ENCODE data around the gene CLDN5.

CLDN5 gene

DNA sequence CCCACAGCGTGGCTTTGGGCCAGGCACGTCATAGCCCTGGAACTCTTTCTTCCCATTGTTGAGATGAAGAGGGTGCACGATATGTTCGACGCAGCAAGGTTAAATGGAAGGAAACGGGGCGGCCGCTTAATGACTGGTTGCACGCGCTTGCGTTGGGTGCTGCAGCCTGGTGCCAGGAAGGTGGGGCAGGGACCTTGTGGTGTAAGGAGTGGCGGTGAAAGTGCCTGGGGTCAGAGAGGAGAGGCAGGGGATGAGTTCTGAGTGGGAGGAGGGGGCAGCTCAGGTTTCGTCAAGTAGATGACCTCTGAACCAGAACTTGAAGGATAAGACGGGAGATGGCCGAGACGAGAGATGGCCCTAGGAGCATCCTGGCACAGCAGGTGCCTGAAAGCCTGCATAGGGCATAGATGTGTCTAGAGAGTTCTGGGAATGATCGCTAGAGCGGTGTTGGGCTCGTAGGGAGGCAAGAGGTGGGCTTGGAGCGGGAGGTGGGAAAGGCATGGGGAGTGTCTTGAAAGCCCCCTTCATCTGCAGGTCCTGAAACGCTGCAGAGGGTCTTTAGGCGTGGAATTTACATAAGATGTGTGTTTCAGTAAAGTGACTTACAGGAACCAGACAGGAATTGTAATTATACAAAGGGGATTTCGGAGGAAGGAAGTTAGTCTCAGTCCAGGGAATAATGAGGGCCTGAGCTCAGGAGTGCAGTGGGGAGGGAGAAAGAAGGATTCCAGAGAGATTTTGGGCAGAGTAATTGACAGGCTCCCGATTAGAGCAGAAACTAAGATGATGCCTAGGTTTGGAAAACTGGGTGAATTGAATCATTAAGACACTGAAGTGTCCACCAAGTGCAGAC, 43.2 kb upstream of the CLDN5 start:
- DNase-seq (ENCODE audit: low read depth), result no peak
- TF ChIP-seq CTCF (conservative IDR thresholded peaks at IDR 0.05; ENCODE audit: low read depth, low read length), result no peak
- no peak overlapping the region for H3K4me3 ChIP-seq (ENCODE audit: low read depth, low read length)

DNA sequence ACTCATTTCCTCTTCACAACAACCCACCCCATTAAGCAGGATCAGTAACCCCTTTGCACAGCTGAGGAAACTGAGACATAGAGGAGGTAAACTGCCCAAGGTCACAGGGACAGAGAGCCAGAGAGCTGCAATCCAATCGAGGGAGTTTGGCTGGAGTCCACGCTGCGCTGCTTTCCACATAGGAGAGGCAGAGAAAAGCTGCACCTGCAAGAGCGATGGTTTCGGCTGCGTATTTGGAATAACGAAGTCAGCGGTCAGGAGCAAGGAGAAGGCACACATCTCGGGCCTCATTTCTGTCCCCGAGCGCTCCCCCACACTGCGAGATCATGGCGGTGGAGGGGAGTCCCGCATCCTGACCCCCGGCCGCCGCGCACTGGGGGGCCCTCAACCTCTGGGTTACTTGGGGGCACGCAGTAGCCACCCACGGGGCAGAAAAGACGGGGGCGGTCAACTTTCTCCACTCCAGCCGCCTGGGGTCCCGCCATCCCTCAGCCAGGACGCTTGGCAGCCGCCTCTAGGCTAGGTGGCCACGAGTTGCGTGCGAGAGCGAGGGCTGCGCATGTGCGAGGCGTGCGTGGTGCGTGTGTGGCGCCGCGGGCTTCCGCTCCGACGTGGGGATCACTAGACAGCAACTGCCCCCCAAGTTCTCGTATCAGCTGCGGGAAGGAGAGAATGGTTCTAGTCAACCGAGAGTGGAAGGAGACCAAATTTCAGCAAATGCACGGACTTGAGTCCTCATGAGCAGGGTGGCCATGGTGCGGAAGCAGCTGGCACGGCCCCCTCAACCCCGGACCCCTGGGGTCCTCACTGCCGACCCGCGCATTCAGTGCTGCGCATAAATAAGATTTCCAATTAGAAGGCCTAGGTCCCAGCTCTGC, 42.3 kb upstream of the CLDN5 start:
- no peak overlapping the region for H3K4me3 ChIP-seq (ENCODE audit: low read depth, low read length)
- DNase-seq (ENCODE audit: low read depth), result no peak
- no peak for TF ChIP-seq CTCF (conservative IDR thresholded peaks at IDR 0.05; ENCODE audit: low read depth, low read length)

DNA sequence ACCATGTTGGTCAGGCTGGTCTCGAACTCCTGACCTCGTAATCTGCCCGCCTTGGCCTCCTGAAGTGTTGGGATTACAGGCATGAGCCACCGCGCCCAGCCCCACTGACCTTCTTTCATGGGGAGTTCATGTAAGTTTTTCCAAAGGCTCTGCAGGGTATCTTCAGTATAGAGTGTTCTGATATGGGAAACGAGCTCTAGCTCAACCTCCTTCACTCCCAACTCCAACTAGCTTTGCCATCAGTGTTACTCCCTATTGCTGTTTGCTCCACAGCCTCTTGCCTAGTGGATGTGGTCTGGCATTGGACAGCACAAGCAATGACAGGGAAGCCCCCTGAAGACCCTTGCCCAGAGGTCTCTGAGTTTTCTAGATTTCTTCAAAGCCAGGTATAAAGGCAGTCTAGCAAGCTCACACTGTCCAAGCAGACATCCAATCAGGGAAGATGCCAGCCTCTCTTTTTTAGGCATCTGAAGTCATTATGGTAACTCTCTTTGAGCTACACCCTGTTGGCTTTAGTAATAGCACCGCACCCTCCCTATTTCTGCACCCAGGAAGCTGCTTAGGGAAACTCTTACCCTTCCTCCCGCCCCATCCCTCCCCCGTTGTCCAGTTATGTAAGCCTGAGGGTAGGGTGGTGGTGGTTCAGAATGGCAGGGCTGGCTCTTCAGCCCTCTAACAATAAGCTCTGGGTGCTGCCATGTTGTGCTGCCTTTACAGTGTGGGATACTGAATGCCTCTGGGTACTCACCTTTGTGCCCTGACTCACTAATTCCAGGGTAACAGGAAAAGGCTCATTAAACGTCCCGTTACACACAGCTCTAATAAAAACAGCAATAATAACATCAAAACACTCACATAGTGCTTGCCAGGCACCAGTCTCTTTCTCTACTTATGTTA, 41.4 kb upstream of the CLDN5 start:
- DNase-seq (ENCODE audit: low read depth), result no peak
- H3K4me3 ChIP-seq (ENCODE audit: low read depth, low read length), result no peak overlapping the region
- no peak for TF ChIP-seq CTCF (conservative IDR thresholded peaks at IDR 0.05; ENCODE audit: low read depth, low read length)

- TF ChIP-seq CTCF (conservative IDR thresholded peaks at IDR 0.05; ENCODE audit: low read depth, low read length), result no peak
- DNase-seq (ENCODE audit: low read depth), result no peak
- H3K4me3 ChIP-seq (ENCODE audit: low read depth, low read length), result no peak overlapping the region
These were observed 35.7 kb upstream of the CLDN5 start for GRCh38 chr22:19559956-19560355.

- no peak for DNase-seq (ENCODE audit: low read depth)
- no peak for TF ChIP-seq CTCF (conservative IDR thresholded peaks at IDR 0.05; ENCODE audit: low read depth, low read length)
These were observed 35.2 kb upstream of the CLDN5 start for GRCh38 chr22:19559324-19559811.

GRCh38 chr22:19556963-19557545, 32.8 kb upstream of the CLDN5 start:
- no peak overlapping the region for H3K4me3 ChIP-seq (ENCODE audit: low read depth, low read length)
- TF ChIP-seq CTCF (conservative IDR thresholded peaks at IDR 0.05; ENCODE audit: low read depth, low read length), result no peak
- DNase-seq (ENCODE audit: low read depth), result no peak

More at GRCh38 chr22:19559324-19559811, 35.2 kb upstream of the CLDN5 start:
- H3K4me3 ChIP-seq (ENCODE audit: low read depth, low read length), result no peak overlapping the region
